GM12878 (cell line): ENCODE measurements around the gene XNDC1N. TPM values are rescaled to one million over a fixed set of nuclear protein-coding genes. Genes with fewer than 3 reads are reported as not detected.

ENCODE experiments used
- ATAC-seq: fragments of 200-7000 bp; cut with Tn5 transposase; 3 replicates; pipeline ENCODE4 v1.9.1; 2020; ENCODE audit warnings: mild to moderate bottlenecking, moderate library complexity
- BruUV-seq: library from RNA; stranded (reverse); fragments of 400-500 nt; replicated peaks from 2 replicates; lab custom pipeline; 2021; lab: Mats Ljungman, UMichigan
- CTCF ChIA-PET: fragments of 300-600 bp; sonication (Branson Sonifier 250); formaldehyde crosslinking; extraction: SDS; loops from one replicate; lab custom pipeline; 2021; ENCODE audit warnings: inconsistent platforms; lab: Yijun Ruan, JAX
- POLR2A ChIA-PET: fragments of 350-600 bp; formaldehyde crosslinking; extraction: SDS; loops from one replicate; lab custom pipeline; 2021; ENCODE audit warnings: inconsistent platforms; lab: Charles Lee
- RAD21 ChIA-PET: fragments of 300-600 bp; sonication (Branson Sonifier 250); formaldehyde crosslinking; loops from one replicate; lab custom pipeline; 2023; ENCODE audit warnings: antibody characterized with exemption; ENCODE audit not compliant: unreplicated experiment; lab: Charles Lee
- SMC1A ChIA-PET: fragments of 300-600 bp; sonication (Branson Sonifier 250); formaldehyde crosslinking; loops from one replicate; lab custom pipeline; 2023; ENCODE audit not compliant: unreplicated experiment, uncharacterized antibody; lab: Charles Lee
- DNase-seq: peaks from one replicate; pipeline ENCODE4 v3.0.0-alpha.2; 2011; ENCODE audit warnings: low read depth, low spot score
- FAIRE-seq: peaks from 3 replicates; lab custom pipeline; 2011; peaks lifted over from hg19 to GRCh38; lab: Jason Lieb, UNC
- H2AFZ ChIP-seq: 2 replicates; pipeline ENCODE4 v1.6.0; 2011; ENCODE audit warnings: low read depth, low read length, control low read depth; ENCODE audit not compliant: control insufficient read depth
- H3K27ac ChIP-seq: 2 replicates; pipeline ENCODE4 v1.5.1; 2011; ENCODE audit warnings: control low read depth; ENCODE audit not compliant: control insufficient read depth, insufficient read depth
- H3K27me3 ChIP-seq, 2 experiments: replicated peaks in 1 of 2; 2 replicates each; pipeline versions ENCODE4 v1.6.0 to v1.6.1; 2011; ENCODE audit warnings: low read length in 1 of 2; ENCODE audit not compliant: control insufficient read depth in 2 of 2, insufficient read depth in 2 of 2
- H3K36me3 ChIP-seq, 2 experiments: 2 replicates each; pipeline ENCODE4 v1.5.1; 2011; ENCODE audit warnings: low read length in 1 of 2; ENCODE audit not compliant: control insufficient read depth in 2 of 2, insufficient read depth in 2 of 2
- H3K4me1 ChIP-seq: 2 replicates; pipeline ENCODE4 v1.6.1; 2011; ENCODE audit warnings: mild to moderate bottlenecking, low read length, moderate library complexity, mixed read lengths; ENCODE audit not compliant: control insufficient read depth, insufficient read depth
- H3K4me2 ChIP-seq: 2 replicates; pipeline ENCODE4 v1.6.0; 2011; ENCODE audit warnings: control low read depth; ENCODE audit not compliant: control insufficient read depth, insufficient read depth
- H3K4me3 ChIP-seq: fragments of 200-600 bp; sonication (generic); 2 replicates; pipeline ENCODE4 v1.5.1; 2016
- H3K79me2 ChIP-seq: 2 replicates; pipeline ENCODE4 v1.6.0; 2011; ENCODE audit warnings: low read length; ENCODE audit not compliant: control insufficient read depth, insufficient read depth
- H3K9ac ChIP-seq: 2 replicates; pipeline ENCODE4 v1.8.0; 2011; ENCODE audit warnings: low read length, control low read depth, mixed read lengths; ENCODE audit not compliant: control insufficient read depth, insufficient read depth
- H3K9me3 ChIP-seq: replicated peaks from 3 replicates; pipeline ENCODE4 v1.5.1; 2011; ENCODE audit warnings: mild to moderate bottlenecking, low read length; ENCODE audit not compliant: control insufficient read depth, insufficient read depth
- H4K20me1 ChIP-seq: 2 replicates; pipeline ENCODE4 v1.6.0; 2011; ENCODE audit not compliant: control insufficient read depth, insufficient read depth
- BACH1 ChIP-seq: fragments of 450-650 bp; IDR thresholded peaks from 2 replicates; pipeline ENCODE4 v1.6.1; 2017; ENCODE audit warnings: mild to moderate bottlenecking, borderline replicate concordance
- CBFB ChIP-seq: IDR thresholded peaks from 2 replicates; pipeline ENCODE4 v1.6.1; 2016; ENCODE audit warnings: antibody characterized with exemption, low read depth
- GABPA ChIP-seq: IDR thresholded peaks from 2 replicates; pipeline ENCODE4 v1.6.1; 2014; ENCODE audit warnings: antibody characterized with exemption, low read depth, mild to moderate bottlenecking, inconsistent platforms
- IKZF1 ChIP-seq: fragments of 450-650 bp; conservative IDR thresholded peaks from 2 replicates; pipeline ENCODE4 v1.6.1; 2017; ENCODE audit warnings: antibody characterized with exemption, mild to moderate bottlenecking
- IRF5 ChIP-seq: fragments of 450-650 bp; IDR thresholded peaks from 2 replicates; pipeline ENCODE4 v1.6.1; 2017; ENCODE audit warnings: borderline replicate concordance
- KLF5 ChIP-seq: fragments of 450-650 bp; IDR thresholded peaks from 2 replicates; pipeline ENCODE4 v1.6.1; 2014; ENCODE audit warnings: mild to moderate bottlenecking; ENCODE audit not compliant: partially characterized antibody
- NFYB ChIP-seq: IDR thresholded peaks from 2 replicates; pipeline ENCODE4 v1.6.1; 2011; ENCODE audit warnings: low read depth, mild to moderate bottlenecking, low read length, improper control_type of control experiment, moderate library complexity; ENCODE audit not compliant: insufficient read depth
- PML ChIP-seq: IDR thresholded peaks from 2 replicates; pipeline ENCODE4 v1.6.1; 2012; ENCODE audit warnings: low read length, inconsistent platforms
- RAD21 ChIP-seq: IDR thresholded peaks from 2 replicates; pipeline ENCODE4 v1.6.1; 2011; ENCODE audit warnings: mild to moderate bottlenecking, low read depth, low read length, moderate library complexity; ENCODE audit not compliant: insufficient read depth
- RBBP5 ChIP-seq: fragments of 200-600 bp; sonication (generic); conservative IDR thresholded peaks from 2 replicates; pipeline ENCODE4 v1.6.1; 2016
- RFX5 ChIP-seq: IDR thresholded peaks from 2 replicates; pipeline ENCODE4 v1.6.1; 2011; ENCODE audit warnings: low read depth, low read length, improper control_type of control experiment
- STAT1 ChIP-seq: fragments of 450-650 bp; conservative IDR thresholded peaks from 2 replicates; pipeline ENCODE4 v1.6.1; 2014; ENCODE audit warnings: antibody characterized with exemption, mild to moderate bottlenecking
- WGBS: methylation state at CpG from one replicate; pipeline ENCODE4 v1.1.6; 2016; ENCODE audit warnings: low lambda C conversion rate; ENCODE audit not compliant: insufficient replicate concordance, insufficient coverage; ENCODE audit errors: missing lambda C conversion rate; 5-methylcytosine and 5-hydroxymethylcytosine counted together
- in situ Hi-C: fragments of 300-500 bp; cut with MboI; formaldehyde crosslinking; loops from 9 replicates; pipeline ENCODE4 v1.14.3; 2018; ENCODE audit warnings: mixed read lengths
- intact Hi-C: fragments of 100-400 bp; cut with micrococcal nuclease; formaldehyde crosslinking; loops from one replicate; pipeline ENCODE4 v1.14.2; 2022; ENCODE audit not compliant: unreplicated experiment
- polyA plus RNA-seq, 11 experiments: library from polyadenylated mRNA; depleted of rRNA in 4 of 11; unstranded in 6 of 11; stranded (reverse) in 5 of 11; fragments of >200 nt; fragmentation: Nextera tagmentation in 4 of 11; fragmentation: Illumina TruSeq in 1 of 11; extraction: Ambion mirVana in 4 of 11; extraction: Trizol in 1 of 11; gene quantifications; 1 replicate in 1 of 11; 2 replicates in 10 of 11; pipeline versions ENCODE4 v1.2.1 to v1.2.3, GENCODE V29; 2011 to 2016; ENCODE audit warnings: inconsistent platforms in 2 of 11, missing spikeins in 2 of 11, low read depth in 1 of 11
- total RNA-seq, 4 experiments: library from RNA; depleted of rRNA in 3 of 4; stranded (reverse); fragments of >200 nt in 3 of 4; fragmentation: Illumina TruSeq in 1 of 4; extraction: Trizol in 1 of 4; gene quantifications; 2 replicates each; pipeline versions ENCODE4 v1.2.1 to v1.2.3, GENCODE V29; 2013 to 2021

XNDC1N gene
- total and polyA plus RNA-seq, 10 of the 15 experiments (the other 5 are each of a cell fraction or from before 2014, with no cell fraction given): 5.7 to 13.7 (median 9.8) TPM

GRCh38 chr11:71935338-71935925 is 7.0 kb upstream of the XNDC1N start:
- peaks cover 84% of the 10 kb centered on the region for H3K79me2 ChIP-seq
- H3K36me3 ChIP-seq: peaks cover 0 to 10% of the 10 kb centered on the region in 2 experiments; a peak in 3 of 4 replicates
- H3K4me3 ChIP-seq: no peak overlapping the region
- POLR2A ChIA-PET: interaction anchor here (0.7 to 1.0 kb wide), 2 partner anchors 17 to 66 kb away, joined by 3 to 4 read pairs; no protein-coding TSS in a partner anchor
- RAD21 ChIA-PET: no interaction called here
- TF ChIP-seq BACH1 (no peak), RFX5 (no peak), PML (no peak), RBBP5 (no peak), GABPA (no peak), NFYB (no peak), IKZF1 (no peak), CBFB (no peak), KLF5 (no peak), IRF5 (no peak), RAD21 (no peak), STAT1 (no peak)
- peaks cover 21% of the 10 kb centered on the region for H3K4me1 ChIP-seq
- FAIRE-seq (no peak), ATAC-seq (no peak), DNase-seq (no peak)
- whole genome bisulfite sequencing: 73% methylated on average over 3 of the region's 4 CpGs
- SMC1A ChIA-PET: no interaction called here
- H2AFZ ChIP-seq: no peak overlapping the region
- H4K20me1 ChIP-seq: no peaks in the 10 kb centered on the region
- no peak overlapping the region for H3K4me2 ChIP-seq
- no peak overlapping the region for H3K9ac ChIP-seq
- no peak overlapping the region for H3K27ac ChIP-seq
- CTCF ChIA-PET: interaction anchor here (0.7 kb wide), 1 partner anchor 478 kb away, joined by 3 read pairs; no protein-coding TSS in a partner anchor
- H3K27me3 ChIP-seq: no peaks in the 10 kb centered on the region
- no peaks in the 10 kb centered on the region for H3K9me3 ChIP-seq
- BruUV-seq: no TSS peak
- intact Hi-C loops: no loop called here
- in situ Hi-C loops: no loop called here
